ENCODE measurements around the gene EEIG1. TPM values are rescaled to one million over a fixed set of nuclear protein-coding genes. Genes with fewer than 3 reads are reported as not detected.

The EEIG1 gene
- total RNA-seq, 1 experiment from 2014 or later, result 52.3 TPM

GRCh38 chr9:127955294-127956015, 25.3 kb downstream of the EEIG1 start:
- H3K27ac ChIP-seq (ENCODE audit: insufficient read length, low read depth, low read length), result no peak overlapping the region
- no peak overlapping the region for H4K5ac ChIP-seq (ENCODE audit: insufficient read length, low read depth, low read length)

More at GRCh38 chr9:127955294-127956015, 25.3 kb downstream of the EEIG1 start:
- Histone ChIP-seq H3K79me2 (ENCODE audit: insufficient read depth, low read length) (peaks cover 8% of the 10 kb centered on the region; the same call in 1 of the 2 replicates), H2BK15ac (ENCODE audit: low read depth, low read length) (no peak overlapping the region), H3K23ac (ENCODE audit: insufficient read length, low read depth, low read length) (no peak overlapping the region), H3K56ac (ENCODE audit: insufficient read length, low read depth, low read length) (no peak overlapping the region), H3K4me1 (ENCODE audit: insufficient read depth, low read length) (peaks cover 3% of the 10 kb centered on the region; the same call in 1 of the 2 replicates), H2BK20ac (ENCODE audit: low read depth, low read length, poor library complexity, severe bottlenecking) (no peak overlapping the region), H2BK120ac (ENCODE audit: low read depth, low read length, poor library complexity, severe bottlenecking) (no peak overlapping the region), H3K9ac (ENCODE audit: extremely low read depth, insufficient read length, low read length) (no peak overlapping the region), H3K4ac (ENCODE audit: low read depth, low read length) (no peak overlapping the region), H2AK5ac (ENCODE audit: insufficient read length, low read length) (no peak overlapping the region), H3K14ac (ENCODE audit: insufficient read depth, low read length) (no peak overlapping the region), H2AFZ (ENCODE audit: low read length) (no peak overlapping the region), H2BK12ac (ENCODE audit: insufficient read length, low read depth, low read length) (no peak overlapping the region), H3T11ph (ENCODE audit: low read length) (no peak overlapping the region), H3K9me3 (ENCODE audit: control insufficient read depth, low read depth, low read length) (no peaks in the 10 kb centered on the region), H4K20me1 (ENCODE audit: control insufficient read depth, insufficient read depth, insufficient read length) (peaks cover 3% of the 10 kb centered on the region), H3K23me2 (ENCODE audit: insufficient read length, low read depth, low read length, poor library complexity, severe bottlenecking) (no peaks in the 10 kb centered on the region), H3K18ac (ENCODE audit: insufficient read length, low read depth, low read length) (no peak overlapping the region), H3K27me3 (ENCODE audit: insufficient read depth, low read length) (no peaks in the 10 kb centered on the region), H2BK5ac (ENCODE audit: insufficient read length, low read length) (no peak overlapping the region), H4K8ac (replicated peaks; ENCODE audit: insufficient read length, low read depth, low read length) (no peak overlapping the region), H4K91ac (ENCODE audit: insufficient read length, low read depth, low read length) (no peak overlapping the region), H3K79me1 (ENCODE audit: insufficient read depth, low read depth, low read length, poor library complexity, severe bottlenecking) (peaks cover 3% of the 10 kb centered on the region), H3K4me2 (ENCODE audit: insufficient read depth, insufficient read length, low read length) (no peak overlapping the region)
- H3K9me3 Mint-ChIP-seq, result no peaks in the 10 kb centered on the region
- H3K36me3 Mint-ChIP-seq (ENCODE audit: insufficient read depth in 1 of 3, low read depth in 3 of 3), result peaks cover 3 to 6% (median 3%) of the 10 kb centered on the region in 3 experiments; a peak in 3 of 7 replicates
- no CpG with 5 or more reads among the region's 12 CpGs for WGBS (ENCODE audit: extremely low coverage, insufficient read length, low lambda C conversion rate)
- H3K27me3 Mint-ChIP-seq (ENCODE audit: low read depth), result no peaks in the 10 kb centered on the region
- DNase-seq, result peak; percentile 93
- no peak overlapping the region; a peak in 1 of 5 replicates for H3K4me3 Mint-ChIP-seq
- peak overlapping the region; percentile 32 to 79 (median 76); a peak in 5 of 7 replicates for H3K27ac Mint-ChIP-seq
- H3K4me1 Mint-ChIP-seq, result peaks cover 17 to 23% of the 10 kb centered on the region in 2 experiments
- peak; percentile 73 for TF ChIP-seq CTCF (conservative IDR thresholded peaks at IDR 0.05)

Measured in H9 (cell line).